Mucosa of descending colon (tissue), 3 donors: Measurements from ENCODE around the gene HHAT. TPM values are rescaled to one million over a fixed set of nuclear protein-coding genes. Genes with fewer than 3 reads are reported as not detected.

ENCODE experiments used
- ATAC-seq: fragments of 200-7000 bp; cut with Tn5 transposase; one replicate; pipeline ENCODE4 v1.9.1; 2020; ENCODE audit warnings: mild to moderate bottlenecking, moderate library complexity
- DNase-seq, 3 donors: peaks; one replicate each; pipeline ENCODE4 v3.0.0-alpha.2; 2020
- H3K36me3 ChIP-seq: fragments of 200-600 bp; one replicate; pipeline ENCODE4 v1.8.0; 2021; ENCODE audit warnings: low read depth, mild to moderate bottlenecking
- H3K4me1 ChIP-seq: fragments of 200-600 bp; one replicate; pipeline ENCODE4 v1.8.0; 2021; ENCODE audit warnings: low read depth, mild to moderate bottlenecking
- H3K4me3 ChIP-seq: fragments of 200-600 bp; one replicate; pipeline ENCODE4 v1.8.0; 2021; ENCODE audit warnings: mild to moderate bottlenecking
- H3K9me3 ChIP-seq: fragments of 200-600 bp; one replicate; pipeline ENCODE4 v1.8.0; 2021; ENCODE audit warnings: mild to moderate bottlenecking
- CTCF ChIP-seq: fragments of 200-600 bp; IDR thresholded peaks from one replicate; pipeline ENCODE4 v1.8.0; 2022; ENCODE audit warnings: antibody characterized with exemption, mild to moderate bottlenecking
- intact Hi-C, 2 donors: fragments of 100-400 bp; cut with DNase I in 1 of 2; cut with micrococcal nuclease in 1 of 2; formaldehyde crosslinking; loops; one replicate each; pipeline versions ENCODE4 v1.11.0 to v1.11.1; 2022; cut with DNase I, micrococcal nuclease
- total RNA-seq, 3 donors: library from RNA; stranded (reverse); fragmentation: NEBNext Ultra II Directional in 2 of 3; extraction: Animal tissue kit (Norgen Biotek cat#: 25700) in 2 of 3; gene quantifications; one replicate each; pipeline versions ENCODE4 v1.2.1 to v1.2.4, GENCODE V29; 2021 to 2023
- donor health status: DM: no; HTN: no; CAD: no; lungs with moderate emphysema.
- donor health status: DM: no; HTN: no; CAD: no.
- donor health status: DM: no; HTN: yes; CAD: no.

The HHAT gene
- total RNA-seq, 3 donors from 2014 or later = 4.1 to 8.6 (median 5.9) TPM

GRCh38 chr1:210372931-210373627 lies 44.4 kb downstream of the HHAT start:
- Histone ChIP-seq H3K9me3 (no peaks in the 10 kb centered on the region), H3K36me3 (no peaks in the 10 kb centered on the region), H3K4me3 (no peak overlapping the region), H3K4me1 (no peaks in the 10 kb centered on the region)
- no peak for ATAC-seq
- intact Hi-C loops = no loop called here
- no peak for TF ChIP-seq CTCF
- DNase-seq = no peak

GRCh38 chr1:210373628-210373877 lies 44.9 kb downstream of the HHAT start:
- no peaks in the 10 kb centered on the region for H3K36me3 ChIP-seq
- DNase-seq (no peak), ATAC-seq (no peak)
- intact Hi-C loops = no loop called here
- no peak for TF ChIP-seq CTCF
- H3K9me3 ChIP-seq = no peaks in the 10 kb centered on the region
- H3K4me1 ChIP-seq = no peaks in the 10 kb centered on the region
- no peak overlapping the region for H3K4me3 ChIP-seq

- intact Hi-C loops = no loop called here
- no peaks in the 10 kb centered on the region for H3K36me3 ChIP-seq
- H3K4me3 ChIP-seq = no peak overlapping the region
- no peaks in the 10 kb centered on the region for H3K9me3 ChIP-seq
- DNase-seq (peak; percentile 27 to 60 (median 50)), ATAC-seq (peak; percentile 94)
- H3K4me1 ChIP-seq = no peaks in the 10 kb centered on the region
- TF ChIP-seq CTCF = peak; percentile 39
Observed at GRCh38 chr1:210373878-210374599, 45.3 kb downstream of the HHAT start.

GRCh38 chr1:210374600-210374953 lies 45.9 kb downstream of the HHAT start:
- H3K4me3 ChIP-seq = no peak overlapping the region
- no peak for DNase-seq

GRCh38 chr1:210376836-210377372 lies 48.2 kb downstream of the HHAT start:
- no peaks in the 10 kb centered on the region for H3K9me3 ChIP-seq
- no peaks in the 10 kb centered on the region for H3K36me3 ChIP-seq
- DNase-seq = no peak
- H3K4me3 ChIP-seq = no peak overlapping the region
- no peak for TF ChIP-seq CTCF
- H3K4me1 ChIP-seq = no peaks in the 10 kb centered on the region
- no peak for ATAC-seq
- intact Hi-C loops = no loop called here

More at GRCh38 chr1:210374600-210374953, 45.9 kb downstream of the HHAT start:
- Histone ChIP-seq H3K9me3 (no peaks in the 10 kb centered on the region), H3K36me3 (no peaks in the 10 kb centered on the region), H3K4me1 (no peaks in the 10 kb centered on the region)
- ATAC-seq = no peak
- intact Hi-C loops = no loop called here
- TF ChIP-seq CTCF = peak; percentile 2
